ENCODE data around the gene NFYC.

The NFYC gene

GRCh38 chr1:40687661-40688060 is 3.8 kb upstream of the NFYC start:
- ChIA-PET POLR2A (no interaction called here), CTCF (interaction anchor here (3.4 kb wide), 1 partner anchor 18 kb away, joined by 18 read pairs; no protein-coding TSS in a partner anchor)
- H3K27ac ChIP-seq (ENCODE audit: extremely low read depth, low read depth, low read length) = no peak overlapping the region
- TF ChIP-seq ZNF280D (tag by site-specific recombination; IDR thresholded peaks at IDR 0.05) (no peak), ZNF223 (tag by site-specific recombination; IDR thresholded peaks at IDR 0.05) (no peak), PRDM1 (tag by site-specific recombination; IDR thresholded peaks at IDR 0.05) (no peak), ZNF704 (tag by site-specific recombination; IDR thresholded peaks at IDR 0.05) (no peak), ZNF155 (tag by site-specific recombination; IDR thresholded peaks at IDR 0.05) (no peak), ZNF140 (tag by site-specific recombination; IDR thresholded peaks at IDR 0.05) (no peak), PBX3 (CRISPR knock-in tag; IDR thresholded peaks at IDR 0.05) (no peak), SP7 (tag by site-specific recombination; IDR thresholded peaks at IDR 0.05) (no peak), YY1 (tag by site-specific recombination; IDR thresholded peaks at IDR 0.05) (no peak)
- no peaks in the 10 kb centered on the region for H3K4me1 ChIP-seq (ENCODE audit: control insufficient read depth, insufficient read depth, low read length)
- peaks cover 0 to 15% of the 10 kb centered on the region in 2 experiments; a peak in 1 of 3 replicates for H3K36me3 ChIP-seq (ENCODE audit: control insufficient read depth in 2 of 2, insufficient read depth in 1 of 2, low read length in 2 of 2)
- no peaks in the 10 kb centered on the region for H3K9me3 ChIP-seq (ENCODE audit: control insufficient read depth, insufficient read depth, low read depth, low read length)
- H3K4me3 ChIP-seq (ENCODE audit: low read depth, low read length) = no peak overlapping the region

- H3K9me3 ChIP-seq (ENCODE audit: control insufficient read depth, insufficient read depth, low read depth, low read length) = no peaks in the 10 kb centered on the region
- peaks cover 11% of the 10 kb centered on the region; the same call in 1 of the 2 replicates for H3K4me1 ChIP-seq (ENCODE audit: control insufficient read depth, insufficient read depth, low read length)
- no peak for TF ChIP-seq ZNF473 (tag by site-specific recombination; IDR thresholded peaks at IDR 0.05)
- no peak for TF ChIP-seq ZBTB48 (tag by site-specific recombination; IDR thresholded peaks at IDR 0.05)
- no peak for TF ChIP-seq ZNF423 (tag by site-specific recombination; IDR thresholded peaks at IDR 0.05)
- H3K27ac ChIP-seq (ENCODE audit: extremely low read depth, low read depth, low read length) = no peak overlapping the region
- peaks cover 0 to 15% of the 10 kb centered on the region in 2 experiments; a peak in 1 of 3 replicates for H3K36me3 ChIP-seq (ENCODE audit: control insufficient read depth in 2 of 2, insufficient read depth in 1 of 2, low read length in 2 of 2)
- ChIA-PET POLR2A (interaction anchor here (1.2 to 3.4 kb wide), 3 partner anchors 19 to 158 kb away, joined by 3 to 42 read pairs (median 3); partner anchors contain the start of gene ZNF684), CTCF (interaction anchor here (0.6 to 3.4 kb wide), 4 partner anchors 20 to 537 kb away, joined by 3 to 18 read pairs (median 6); no protein-coding TSS in a partner anchor)
- H3K4me3 ChIP-seq (ENCODE audit: low read depth, low read length) = no peak overlapping the region
Observed at GRCh38 chr1:40689737-40690136, 1.8 kb upstream of the NFYC start.

GRCh38 chr1:40690771-40691537 is 550 bp upstream of the NFYC start:
- CTCF ChIA-PET = interaction anchor here (0.6 to 3.8 kb wide), 9 partner anchors 10 to 547 kb away, joined by 3 to 18 read pairs (median 5); no protein-coding TSS in a partner anchor
- H3K27ac ChIP-seq (ENCODE audit: extremely low read depth, low read depth, low read length) = peak overlapping the region; percentile 95; the same call in 1 of the 2 replicates
- H3K4me3 ChIP-seq (ENCODE audit: low read depth, low read length) = peak overlapping the region; percentile 97
- H3K4me1 ChIP-seq (ENCODE audit: control insufficient read depth, insufficient read depth, low read length) = peaks cover 11% of the 10 kb centered on the region; the same call in 1 of the 2 replicates
- H3K36me3 ChIP-seq (ENCODE audit: control insufficient read depth in 2 of 2, insufficient read depth in 1 of 2, low read length in 2 of 2) = peaks cover 0 to 15% of the 10 kb centered on the region in 2 experiments; a peak in 1 of 3 replicates
- no peaks in the 10 kb centered on the region for H3K9me3 ChIP-seq (ENCODE audit: control insufficient read depth, insufficient read depth, low read depth, low read length)
- POLR2A ChIA-PET = interaction anchor here (0.6 to 3.4 kb wide), 27 partner anchors 10 to 289 kb away, joined by 3 to 42 read pairs (median 6); partner anchors contain the start of genes CITED4, CTPS1, RIMS3 and ZFP69B
- peak; percentile 75 for TF ChIP-seq TRIM28 (IDR thresholded peaks at IDR 0.05; ENCODE audit: borderline replicate concordance, low read length)
- peak; percentile 76 for TF ChIP-seq TCF7L2 (IDR thresholded peaks at IDR 0.05; ENCODE audit: borderline replicate concordance, low read depth, low read length)
- no peak for TF ChIP-seq PRDM10 (tag by site-specific recombination; IDR thresholded peaks at IDR 0.05)
- TF ChIP-seq SETDB1 (IDR thresholded peaks at IDR 0.05; ENCODE audit: insufficient read length, low read length) = peak; percentile 51
- TF ChIP-seq ZFP69B (tag by site-specific recombination; IDR thresholded peaks at IDR 0.05) = no peak
- TF ChIP-seq INSM2 (tag by site-specific recombination; IDR thresholded peaks at IDR 0.05) = no peak
- no peak for TF ChIP-seq ZNF302 (tag by site-specific recombination; IDR thresholded peaks at IDR 0.05; ENCODE audit: low read depth)

All from HEK293 (cell line).